ENCODE results near the gene DCBLD1. TPM values are rescaled to one million over a fixed set of nuclear protein-coding genes. Genes with fewer than 3 reads are reported as not detected.

The DCBLD1 gene
- total and polyA plus RNA-seq, 9 of the 15 experiments (the other 6 are each of a cell fraction or from before 2014, with no cell fraction given) = 0.80 to 8.5 (median 6.8) TPM

GRCh38 chr6:117521791-117522502 is 39.5 kb downstream of the DCBLD1 start:
- H3K36me3 ChIP-seq (ENCODE audit: control insufficient read depth, insufficient read depth, low read length) = no peaks in the 10 kb centered on the region
- H3K9me1 ChIP-seq (ENCODE audit: control insufficient read depth, insufficient read depth, low read length) = no peaks in the 10 kb centered on the region
- POLR2A ChIA-PET = interaction anchor here (0.6 to 1.1 kb wide), 4 partner anchors 8 to 38 kb away, joined by 3 read pairs; no protein-coding TSS in a partner anchor
- H4K20me1 ChIP-seq (replicated peaks; ENCODE audit: control insufficient read depth, insufficient read depth, low read length) = no peaks in the 10 kb centered on the region
- CTCF ChIA-PET (ENCODE audit: low intra/inter-chr PET ratio) = no interaction called here
- FAIRE-seq (no peak), ATAC-seq (no peak), DNase-seq (ENCODE audit: extremely low read depth in 1 of 4, low spot score in 3 of 4) (no peak)
- H3K27ac ChIP-seq (ENCODE audit: extremely low read depth, low read depth, low read length) = no peak overlapping the region
- H3K4me3 ChIP-seq = no peak overlapping the region
- no peak overlapping the region for H3K9ac ChIP-seq (ENCODE audit: insufficient read depth in 1 of 2, low read depth in 2 of 2, low read length in 2 of 2)
- H3K4me2 ChIP-seq (ENCODE audit: insufficient read depth, low read length) = no peak overlapping the region
- H3K79me2 ChIP-seq (ENCODE audit: control insufficient read depth, insufficient read depth, low read length) = no peaks in the 10 kb centered on the region
- WGBS (ENCODE audit: insufficient coverage, low coverage, missing lambda C conversion rate) = 68% methylated on average over 5 of the region's 5 CpGs
- H3K27me3 ChIP-seq (ENCODE audit: control insufficient read depth in 2 of 2, insufficient read depth in 2 of 2, low read length in 2 of 2) = no peaks in the 10 kb centered on the region
- intact Hi-C loops (cut with micrococcal nuclease) (no loop called here), in situ Hi-C loops (cut with MboI) (no loop called here)
- no peaks in the 10 kb centered on the region for H3K4me1 ChIP-seq (replicated peaks in 1 of 2; ENCODE audit: control insufficient read depth in 2 of 2, insufficient read depth in 2 of 2, low read length in 2 of 2)
- no TSS peak for BruUV-seq (replicated peaks)
- no peak overlapping the region for H2AFZ ChIP-seq (ENCODE audit: low read depth, low read length)
- H3K9me3 ChIP-seq (replicated peaks; ENCODE audit: control insufficient read depth, insufficient read depth, low read depth, low read length) = no peaks in the 10 kb centered on the region
- TF ChIP-seq E2F3 (CRISPR knock-in tag; IDR thresholded peaks at IDR 0.05) (no peak), MCM5 (IDR thresholded peaks at IDR 0.05; ENCODE audit: low read depth) (no peak), GATAD2A (IDR thresholded peaks at IDR 0.05) (no peak), NFRKB (IDR thresholded peaks at IDR 0.05; ENCODE audit: low read depth) (no peak), ZNF586 (CRISPR knock-in tag; conservative IDR thresholded peaks at IDR 0.05) (no peak), TSC22D4 (tag; IDR thresholded peaks at IDR 0.05) (no peak), NR2F6 (CRISPR knock-in tag; IDR thresholded peaks at IDR 0.05) (no peak), PPARD (CRISPR knock-in tag; IDR thresholded peaks at IDR 0.05) (no peak)
- TF ChIP-seq, protein P1, sequence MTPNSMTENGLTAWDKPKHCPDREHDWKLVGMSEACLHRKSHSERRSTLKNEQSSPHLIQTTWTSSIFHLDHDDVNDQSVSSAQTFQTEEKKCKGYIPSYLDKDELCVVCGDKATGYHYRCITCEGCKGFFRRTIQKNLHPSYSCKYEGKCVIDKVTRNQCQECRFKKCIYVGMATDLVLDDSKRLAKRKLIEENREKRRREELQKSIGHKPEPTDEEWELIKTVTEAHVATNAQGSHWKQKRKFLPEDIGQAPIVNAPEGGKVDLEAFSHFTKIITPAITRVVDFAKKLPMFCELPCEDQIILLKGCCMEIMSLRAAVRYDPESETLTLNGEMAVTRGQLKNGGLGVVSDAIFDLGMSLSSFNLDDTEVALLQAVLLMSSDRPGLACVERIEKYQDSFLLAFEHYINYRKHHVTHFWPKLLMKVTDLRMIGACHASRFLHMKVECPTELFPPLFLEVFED (CRISPR knock-in tag; conservative IDR thresholded peaks at IDR 0.05) = no peak
- TF ChIP-seq, protein P2, sequence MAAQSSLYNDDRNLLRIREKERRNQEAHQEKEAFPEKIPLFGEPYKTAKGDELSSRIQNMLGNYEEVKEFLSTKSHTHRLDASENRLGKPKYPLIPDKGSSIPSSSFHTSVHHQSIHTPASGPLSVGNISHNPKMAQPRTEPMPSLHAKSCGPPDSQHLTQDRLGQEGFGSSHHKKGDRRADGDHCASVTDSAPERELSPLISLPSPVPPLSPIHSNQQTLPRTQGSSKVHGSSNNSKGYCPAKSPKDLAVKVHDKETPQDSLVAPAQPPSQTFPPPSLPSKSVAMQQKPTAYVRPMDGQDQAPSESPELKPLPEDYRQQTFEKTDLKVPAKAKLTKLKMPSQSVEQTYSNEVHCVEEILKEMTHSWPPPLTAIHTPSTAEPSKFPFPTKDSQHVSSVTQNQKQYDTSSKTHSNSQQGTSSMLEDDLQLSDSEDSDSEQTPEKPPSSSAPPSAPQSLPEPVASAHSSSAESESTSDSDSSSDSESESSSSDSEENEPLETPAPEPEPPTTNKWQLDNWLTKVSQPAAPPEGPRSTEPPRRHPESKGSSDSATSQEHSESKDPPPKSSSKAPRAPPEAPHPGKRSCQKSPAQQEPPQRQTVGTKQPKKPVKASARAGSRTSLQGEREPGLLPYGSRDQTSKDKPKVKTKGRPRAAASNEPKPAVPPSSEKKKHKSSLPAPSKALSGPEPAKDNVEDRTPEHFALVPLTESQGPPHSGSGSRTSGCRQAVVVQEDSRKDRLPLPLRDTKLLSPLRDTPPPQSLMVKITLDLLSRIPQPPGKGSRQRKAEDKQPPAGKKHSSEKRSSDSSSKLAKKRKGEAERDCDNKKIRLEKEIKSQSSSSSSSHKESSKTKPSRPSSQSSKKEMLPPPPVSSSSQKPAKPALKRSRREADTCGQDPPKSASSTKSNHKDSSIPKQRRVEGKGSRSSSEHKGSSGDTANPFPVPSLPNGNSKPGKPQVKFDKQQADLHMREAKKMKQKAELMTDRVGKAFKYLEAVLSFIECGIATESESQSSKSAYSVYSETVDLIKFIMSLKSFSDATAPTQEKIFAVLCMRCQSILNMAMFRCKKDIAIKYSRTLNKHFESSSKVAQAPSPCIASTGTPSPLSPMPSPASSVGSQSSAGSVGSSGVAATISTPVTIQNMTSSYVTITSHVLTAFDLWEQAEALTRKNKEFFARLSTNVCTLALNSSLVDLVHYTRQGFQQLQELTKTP (IDR thresholded peaks at IDR 0.05; ENCODE audit: low read depth in 1 of 2, partially characterized antibody in 2 of 2) = no peak
- TF ChIP-seq, protein P3, sequence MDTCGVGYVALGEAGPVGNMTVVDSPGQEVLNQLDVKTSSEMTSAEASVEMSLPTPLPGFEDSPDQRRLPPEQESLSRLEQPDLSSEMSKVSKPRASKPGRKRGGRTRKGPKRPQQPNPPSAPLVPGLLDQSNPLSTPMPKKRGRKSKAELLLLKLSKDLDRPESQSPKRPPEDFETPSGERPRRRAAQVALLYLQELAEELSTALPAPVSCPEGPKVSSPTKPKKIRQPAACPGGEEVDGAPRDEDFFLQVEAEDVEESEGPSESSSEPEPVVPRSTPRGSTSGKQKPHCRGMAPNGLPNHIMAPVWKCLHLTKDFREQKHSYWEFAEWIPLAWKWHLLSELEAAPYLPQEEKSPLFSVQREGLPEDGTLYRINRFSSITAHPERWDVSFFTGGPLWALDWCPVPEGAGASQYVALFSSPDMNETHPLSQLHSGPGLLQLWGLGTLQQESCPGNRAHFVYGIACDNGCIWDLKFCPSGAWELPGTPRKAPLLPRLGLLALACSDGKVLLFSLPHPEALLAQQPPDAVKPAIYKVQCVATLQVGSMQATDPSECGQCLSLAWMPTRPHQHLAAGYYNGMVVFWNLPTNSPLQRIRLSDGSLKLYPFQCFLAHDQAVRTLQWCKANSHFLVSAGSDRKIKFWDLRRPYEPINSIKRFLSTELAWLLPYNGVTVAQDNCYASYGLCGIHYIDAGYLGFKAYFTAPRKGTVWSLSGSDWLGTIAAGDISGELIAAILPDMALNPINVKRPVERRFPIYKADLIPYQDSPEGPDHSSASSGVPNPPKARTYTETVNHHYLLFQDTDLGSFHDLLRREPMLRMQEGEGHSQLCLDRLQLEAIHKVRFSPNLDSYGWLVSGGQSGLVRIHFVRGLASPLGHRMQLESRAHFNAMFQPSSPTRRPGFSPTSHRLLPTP (IDR thresholded peaks at IDR 0.05; ENCODE audit: borderline replicate concordance, extremely low read depth, insufficient read length) = no peak
